Muscle layer of colon (tissue), 2 donors: ENCODE measurements around the gene RPTOR.

Experiments
- H3K27ac ChIP-seq: one replicate; pipeline ENCODE4 v1.7.0; 2013; ENCODE audit warnings: low read depth, mild to moderate bottlenecking, low read length, moderate library complexity
- H3K27me3 ChIP-seq, 2 donors: one replicate each; pipeline ENCODE4 v1.7.0; 2013; ENCODE audit warnings: low read length in 2 of 2, mild to moderate bottlenecking in 2 of 2; ENCODE audit not compliant: insufficient read depth in 2 of 2, control insufficient read depth in 1 of 2
- H3K36me3 ChIP-seq: one replicate; pipeline ENCODE4 v1.7.0; 2013; ENCODE audit warnings: mild to moderate bottlenecking, low read length; ENCODE audit not compliant: insufficient read depth
- H3K4me1 ChIP-seq: one replicate; pipeline ENCODE4 v1.7.0; 2013; ENCODE audit warnings: mild to moderate bottlenecking, low read length; ENCODE audit not compliant: insufficient read depth
- H3K4me3 ChIP-seq, 2 donors: one replicate each; pipeline ENCODE4 v1.7.0; 2013; ENCODE audit warnings: low read length in 2 of 2, low read depth in 1 of 2, mild to moderate bottlenecking in 1 of 2, moderate library complexity in 1 of 2
- H3K9ac ChIP-seq: one replicate; pipeline ENCODE4 v1.7.0; 2013; ENCODE audit warnings: low read length
- H3K9me3 ChIP-seq: one replicate; pipeline ENCODE4 v1.7.0; 2013; ENCODE audit warnings: mild to moderate bottlenecking, low read length
- donor health status: abdominal sarcoma.
- donor health status: Adenocarcinoma of cecum.

RPTOR gene

DNA sequence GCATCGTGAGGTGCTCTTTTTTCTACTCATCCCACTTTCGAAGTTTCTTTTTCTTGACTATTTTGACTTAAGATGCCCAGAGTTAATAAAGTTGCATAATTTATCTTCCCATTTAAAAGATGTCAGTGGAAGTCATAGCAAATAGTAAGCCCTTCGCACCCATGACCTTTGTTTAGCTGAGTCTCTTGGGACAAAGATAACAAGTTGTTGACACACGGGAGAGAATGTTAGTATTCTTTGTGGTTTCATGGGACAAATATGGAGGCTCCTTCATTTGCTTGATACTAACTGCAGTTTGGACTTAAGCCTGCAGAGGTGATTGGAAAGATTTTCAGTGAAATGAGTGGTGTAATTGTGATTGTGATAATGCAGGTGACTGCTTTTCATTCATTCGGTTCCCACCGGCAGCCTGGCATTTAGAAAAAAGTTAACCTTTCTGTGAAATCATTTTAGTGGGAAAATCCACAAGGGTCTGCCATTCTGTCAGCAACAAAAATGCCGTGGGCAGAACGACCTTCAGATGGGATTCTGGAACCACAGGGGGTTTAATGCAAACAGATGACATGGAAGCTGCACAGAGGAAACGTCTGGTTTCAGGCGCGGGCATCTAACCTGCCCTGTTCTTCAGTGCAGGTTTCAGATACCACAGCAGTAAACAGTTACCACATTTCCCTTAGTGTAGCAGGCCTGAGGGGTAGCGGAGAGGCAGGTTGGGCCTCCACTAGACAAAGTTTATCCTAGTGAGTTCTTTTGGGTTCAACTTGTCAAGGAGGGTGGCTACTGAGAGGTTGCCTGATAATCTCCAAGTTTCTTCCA, 123.0 kb downstream of the RPTOR start:
- Histone ChIP-seq H3K9ac (no peak overlapping the region), H3K27me3 (no peaks in the 10 kb centered on the region), H3K27ac (no peak overlapping the region), H3K36me3 (peaks cover 7% of the 10 kb centered on the region), H3K4me1 (peaks cover 19% of the 10 kb centered on the region), H3K9me3 (no peaks in the 10 kb centered on the region), H3K4me3 (no peak overlapping the region)

DNA sequence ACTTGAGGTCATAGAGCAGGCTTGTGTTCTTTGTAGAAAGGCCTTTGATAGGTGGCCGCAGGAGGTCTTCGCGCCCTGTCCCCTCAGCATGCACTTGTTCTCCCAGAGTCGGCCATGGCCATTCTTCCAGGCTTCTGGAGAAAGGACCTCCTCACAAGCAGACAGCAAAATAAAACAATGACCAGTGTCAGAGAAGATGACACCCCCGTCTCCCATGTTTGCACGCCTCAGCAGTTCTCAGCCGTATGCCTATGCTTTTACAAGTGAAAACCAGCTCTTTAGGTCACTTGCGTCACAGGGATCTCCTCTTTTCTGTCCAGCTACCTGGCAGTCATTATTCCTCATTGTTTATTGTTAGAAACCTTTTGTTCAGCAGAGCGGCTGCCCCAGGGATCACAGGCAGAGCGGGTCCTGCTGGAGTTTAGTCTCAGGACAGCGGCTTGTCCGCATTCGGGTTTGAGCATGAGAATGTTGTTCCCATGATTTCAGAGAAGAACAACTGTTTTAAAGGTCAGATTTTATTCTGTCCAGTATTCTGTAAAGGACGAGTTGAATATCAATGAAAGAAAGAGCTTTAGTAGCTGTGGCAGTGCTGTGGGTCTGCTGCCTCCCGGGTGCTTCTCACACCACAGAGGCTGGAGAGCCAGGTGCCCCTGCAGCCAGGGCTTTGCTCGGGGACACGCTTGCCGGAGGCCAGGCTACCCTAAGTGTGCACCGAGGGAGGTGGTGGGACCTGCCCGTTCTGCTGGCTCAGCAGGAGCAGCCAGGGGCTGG, 123.9 kb downstream of the RPTOR start:
- H3K36me3 ChIP-seq: peaks cover 7% of the 10 kb centered on the region
- H3K9ac ChIP-seq: no peak overlapping the region
- peaks cover 10% of the 10 kb centered on the region for H3K4me1 ChIP-seq
- no peak overlapping the region for H3K27ac ChIP-seq
- H3K9me3 ChIP-seq: no peaks in the 10 kb centered on the region
- H3K27me3 ChIP-seq: no peaks in the 10 kb centered on the region
- H3K4me3 ChIP-seq: no peak overlapping the region

DNA sequence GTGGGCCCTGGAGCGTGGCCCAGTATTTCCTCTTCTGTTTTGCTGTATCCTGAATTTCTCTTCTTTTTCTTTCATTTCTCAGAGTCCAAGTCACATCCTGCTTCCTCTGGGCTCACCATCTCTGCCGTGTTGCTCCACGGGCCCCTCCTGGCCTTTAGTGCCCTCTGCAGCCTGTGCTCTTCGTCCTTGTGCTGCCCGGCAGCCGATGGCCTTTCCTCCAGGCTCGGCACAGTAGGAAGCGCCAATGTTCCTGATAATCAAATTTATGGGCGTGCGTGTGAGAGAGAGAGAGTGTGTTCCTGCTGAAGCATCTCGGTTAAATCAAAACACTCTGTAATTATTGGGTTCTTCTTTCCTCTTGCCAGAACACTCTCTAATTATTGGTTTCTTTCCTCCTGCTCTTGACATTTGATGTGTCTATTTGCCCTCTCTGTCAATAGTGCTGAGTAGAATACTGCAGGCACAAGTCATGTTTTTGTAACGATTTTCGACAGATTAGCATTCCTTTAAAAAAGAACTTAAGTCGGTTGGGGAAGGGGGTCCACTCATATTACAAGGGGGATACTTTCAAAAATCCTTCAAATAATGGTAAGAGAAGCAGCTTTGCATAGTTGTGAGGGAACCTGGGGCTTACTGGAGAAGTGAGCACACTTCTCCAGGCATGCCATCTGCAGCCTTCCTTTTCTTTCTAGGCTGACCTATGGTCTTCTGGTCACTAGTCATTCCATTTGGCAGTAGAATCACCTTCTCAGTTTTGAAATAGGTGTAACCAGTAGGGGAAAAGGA, 126.6 kb downstream of the RPTOR start:
- H3K27ac ChIP-seq: no peak overlapping the region
- no peak overlapping the region for H3K9ac ChIP-seq
- H3K9me3 ChIP-seq: no peaks in the 10 kb centered on the region
- H3K27me3 ChIP-seq: no peaks in the 10 kb centered on the region
- H3K36me3 ChIP-seq: peaks cover 7% of the 10 kb centered on the region
- H3K4me3 ChIP-seq: no peak overlapping the region
- H3K4me1 ChIP-seq: no peaks in the 10 kb centered on the region

DNA sequence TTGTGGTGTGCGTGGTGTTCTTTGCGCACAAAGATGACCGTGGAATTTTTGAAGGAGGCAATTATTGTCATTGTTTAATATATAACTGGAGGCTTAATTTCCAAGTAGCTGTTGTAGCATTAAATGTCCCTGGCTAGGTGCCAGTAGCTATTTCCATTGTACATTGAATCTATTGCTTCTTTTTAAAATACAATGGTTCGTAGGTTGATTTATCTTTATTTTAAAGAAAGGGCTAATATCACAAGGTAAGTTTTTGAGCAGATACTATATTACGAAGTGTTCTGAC, 127.1 kb downstream of the RPTOR start:
- no peak overlapping the region for H3K9ac ChIP-seq
- no peak overlapping the region for H3K27ac ChIP-seq
- H3K36me3 ChIP-seq: peaks cover 2% of the 10 kb centered on the region
- H3K9me3 ChIP-seq: no peaks in the 10 kb centered on the region
- H3K4me3 ChIP-seq: no peak overlapping the region
- H3K27me3 ChIP-seq: no peaks in the 10 kb centered on the region
- no peaks in the 10 kb centered on the region for H3K4me1 ChIP-seq

DNA sequence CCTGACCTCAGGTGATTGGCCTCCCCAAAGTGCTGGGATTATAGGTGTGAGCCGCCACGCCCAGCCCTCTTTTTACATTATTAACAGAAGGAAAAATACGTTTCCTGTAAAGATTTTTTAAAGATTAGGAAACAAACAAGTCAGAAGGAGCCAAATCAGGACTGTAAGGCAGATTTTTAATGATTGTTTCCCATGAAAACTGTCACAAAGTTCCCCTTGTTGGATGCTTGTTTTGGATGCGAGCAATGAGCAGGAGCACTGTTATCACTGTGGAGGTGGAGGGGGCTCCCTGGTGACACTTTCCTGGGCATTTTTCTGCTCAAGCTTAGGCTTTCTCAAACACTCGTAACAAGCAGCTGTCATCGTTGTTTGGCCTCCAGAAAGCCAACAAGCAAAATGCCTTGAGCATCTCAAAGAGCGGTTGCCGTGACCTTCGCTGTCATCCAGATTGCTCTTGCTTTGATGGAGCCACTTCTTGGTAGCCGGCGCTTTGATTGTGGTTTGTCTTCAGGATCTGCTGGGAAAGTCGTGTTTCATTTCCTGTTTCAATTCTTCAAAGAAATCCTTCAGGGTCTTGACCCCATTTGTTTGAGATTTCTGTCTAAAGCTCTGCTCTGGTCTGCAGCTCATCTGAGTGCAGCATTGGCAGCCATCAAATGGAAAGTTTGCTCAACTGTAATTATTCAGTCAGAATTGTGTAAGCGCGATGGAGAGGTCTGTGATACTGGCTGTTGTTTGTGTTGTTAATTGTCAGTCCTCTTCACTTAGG, 128.7 kb downstream of the RPTOR start:
- Histone ChIP-seq H3K27me3 (no peaks in the 10 kb centered on the region), H3K4me3 (no peak overlapping the region), H3K9me3 (no peaks in the 10 kb centered on the region), H3K36me3 (no peaks in the 10 kb centered on the region), H3K9ac (no peak overlapping the region), H3K4me1 (peaks cover 4% of the 10 kb centered on the region), H3K27ac (no peak overlapping the region)

DNA sequence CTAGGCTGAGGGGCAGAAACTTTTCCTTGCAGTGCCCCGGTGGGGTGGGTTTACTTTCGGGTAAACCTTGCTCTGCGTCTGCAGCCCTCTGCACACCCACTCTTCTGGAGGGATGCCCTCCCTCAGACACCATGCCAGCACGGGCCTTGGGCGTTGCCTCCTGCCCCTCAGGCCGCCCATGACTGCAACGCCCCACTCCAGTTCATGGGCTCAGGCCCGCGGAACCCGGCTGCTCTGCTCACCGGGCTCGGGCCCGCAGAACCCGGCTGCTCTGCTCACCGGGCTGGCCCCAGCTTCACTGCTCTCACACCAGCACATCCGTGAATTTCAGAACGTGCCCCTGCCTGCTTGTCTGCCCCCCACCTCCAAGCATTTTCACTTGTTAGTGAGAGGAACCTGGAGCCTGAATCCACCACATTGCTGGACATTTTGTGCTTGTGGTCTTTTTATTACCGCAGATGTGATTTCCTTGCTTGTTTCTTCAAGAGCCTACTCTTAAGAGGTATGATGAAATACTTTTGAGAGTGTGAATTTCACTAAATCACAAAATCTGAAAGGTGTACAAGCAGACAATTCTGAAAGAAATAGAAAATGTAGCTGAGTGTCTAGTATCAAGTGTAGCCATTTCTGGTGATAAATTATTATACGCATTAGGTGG, 130.9 kb downstream of the RPTOR start:
- H3K27me3 ChIP-seq: no peaks in the 10 kb centered on the region
- H3K9ac ChIP-seq: no peak overlapping the region
- H3K4me3 ChIP-seq: no peak overlapping the region
- H3K4me1 ChIP-seq: peaks cover 4% of the 10 kb centered on the region
- no peak overlapping the region for H3K27ac ChIP-seq
- H3K36me3 ChIP-seq: no peaks in the 10 kb centered on the region
- no peaks in the 10 kb centered on the region for H3K9me3 ChIP-seq

DNA sequence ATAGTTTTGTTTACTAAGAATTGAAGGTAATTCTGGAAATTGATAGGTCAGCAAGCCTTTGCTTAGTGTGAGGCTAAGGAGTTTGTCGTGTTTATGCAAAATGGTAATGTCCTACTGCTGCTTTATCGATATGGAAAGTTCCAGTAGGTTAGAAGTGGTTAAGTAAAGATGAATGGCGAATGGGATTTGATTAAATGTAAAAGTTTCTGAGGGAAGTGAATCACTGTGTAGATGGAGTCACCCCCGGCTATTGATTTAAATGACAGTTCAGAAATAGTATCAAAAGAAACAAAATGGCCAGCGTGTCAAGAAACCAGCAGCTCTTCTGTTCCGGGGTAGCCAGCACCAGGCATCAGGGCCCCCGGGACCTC, 131.4 kb downstream of the RPTOR start:
- no peaks in the 10 kb centered on the region for H3K36me3 ChIP-seq
- H3K9me3 ChIP-seq: no peaks in the 10 kb centered on the region
- no peak overlapping the region for H3K9ac ChIP-seq
- H3K4me3 ChIP-seq: no peak overlapping the region
- H3K27ac ChIP-seq: no peak overlapping the region
- H3K4me1 ChIP-seq: peaks cover 4% of the 10 kb centered on the region
- H3K27me3 ChIP-seq: no peaks in the 10 kb centered on the region

DNA sequence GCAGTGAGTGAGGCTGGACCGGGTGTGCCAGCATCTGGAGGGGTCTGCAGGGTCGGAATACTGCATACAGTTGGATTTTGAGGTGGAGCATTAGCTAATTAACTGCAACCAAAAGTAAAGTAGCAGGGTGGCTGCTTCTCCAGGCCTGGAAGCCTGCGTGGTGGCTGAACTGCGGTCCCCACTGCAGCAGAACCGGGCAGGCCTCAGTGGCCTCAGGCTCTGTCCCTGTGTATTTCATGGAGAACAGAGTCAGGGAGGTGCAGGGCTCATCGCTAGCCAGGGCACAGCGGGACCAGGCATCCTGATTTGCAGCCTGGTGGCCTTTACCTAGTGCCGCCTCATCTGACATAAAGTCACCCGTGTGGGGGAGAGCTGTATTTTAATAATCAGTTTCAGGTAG, 131.9 kb downstream of the RPTOR start:
- Histone ChIP-seq H3K9me3 (no peaks in the 10 kb centered on the region), H3K27me3 (no peaks in the 10 kb centered on the region), H3K4me1 (peaks cover 4% of the 10 kb centered on the region)

DNA sequence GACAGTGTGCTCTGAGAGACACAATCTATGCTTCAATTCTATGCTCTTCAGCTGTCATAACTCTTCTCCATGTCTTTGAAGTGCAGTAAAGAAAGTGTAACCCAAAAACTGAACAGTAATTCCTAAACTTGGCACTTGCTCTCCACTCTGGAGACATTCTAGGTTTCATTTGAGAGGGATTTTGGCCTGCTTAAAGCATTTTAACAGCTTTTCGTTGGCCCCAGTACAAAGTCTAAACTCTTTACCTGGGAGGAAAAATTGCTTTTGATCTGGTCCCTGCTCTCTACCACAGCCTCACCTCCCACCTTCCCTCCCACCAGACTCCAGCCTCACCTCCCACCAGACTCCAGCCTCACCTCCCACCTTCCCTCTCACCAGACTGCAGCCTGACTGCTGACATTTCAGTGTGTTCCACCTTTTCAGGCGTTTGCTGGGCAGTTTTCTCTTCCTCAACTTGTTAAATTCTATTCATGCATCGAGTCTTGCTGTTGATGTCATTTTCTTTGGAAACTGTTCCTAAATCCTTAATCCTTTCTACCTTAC, 132.6 kb downstream of the RPTOR start:
- Histone ChIP-seq H3K27ac (no peak overlapping the region), H3K4me1 (peaks cover 4% of the 10 kb centered on the region), H3K9me3 (no peaks in the 10 kb centered on the region), H3K27me3 (no peaks in the 10 kb centered on the region), H3K4me3 (no peak overlapping the region), H3K9ac (no peak overlapping the region), H3K36me3 (no peaks in the 10 kb centered on the region)

More for the DNA sequence above, 131.9 kb downstream of the RPTOR start:
- no peak overlapping the region for H3K4me3 ChIP-seq
- no peaks in the 10 kb centered on the region for H3K36me3 ChIP-seq
- H3K27ac ChIP-seq: no peak overlapping the region
- no peak overlapping the region for H3K9ac ChIP-seq

DNA sequence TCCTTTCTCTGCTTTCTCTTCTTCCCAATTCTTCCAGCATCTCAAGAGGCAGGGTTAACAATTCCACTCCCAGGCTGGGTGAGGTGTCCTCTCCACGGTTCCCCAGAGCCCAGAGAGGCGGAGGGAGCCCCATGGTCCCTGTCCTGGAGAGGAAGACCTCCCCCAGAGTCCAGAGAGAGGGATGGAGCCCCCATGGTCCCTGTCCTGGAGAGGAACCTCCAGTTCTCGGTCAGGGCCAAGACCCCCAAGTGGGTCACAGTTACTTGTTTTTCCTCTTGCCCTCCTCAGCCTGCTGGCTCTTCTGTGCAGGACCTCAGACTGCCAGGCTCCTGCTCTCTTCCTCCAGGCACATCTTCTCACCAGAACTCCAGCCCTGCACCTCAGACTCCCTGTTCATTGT, 135.2 kb downstream of the RPTOR start:
- Histone ChIP-seq H3K4me1 (peaks cover 4% of the 10 kb centered on the region), H3K27me3 (no peaks in the 10 kb centered on the region)

More for the DNA sequence above, 135.2 kb downstream of the RPTOR start:
- Histone ChIP-seq H3K36me3 (no peaks in the 10 kb centered on the region), H3K9me3 (no peaks in the 10 kb centered on the region), H3K27ac (no peak overlapping the region), H3K4me3 (no peak overlapping the region), H3K9ac (no peak overlapping the region)
